Stimulated activated naive CD8-positive, alpha-beta T cell treated with anti-CD3 and anti-CD28 coated beads, Interleukin-15, Interleukin-2, amounts not matched to agents 100 ng/mL and 50 ng/mL, for 24 hours (primary cell): ENCODE results near the gene RPS24.

Source experiments
- H3K27ac Mint-ChIP-seq: one replicate; pipeline ENCODE4 v1.8.0; 2021; ENCODE audit warnings: mild to moderate bottlenecking, mixed read lengths
- H3K27me3 Mint-ChIP-seq: one replicate; pipeline ENCODE4 v1.8.0; 2021; ENCODE audit warnings: mixed read lengths
- H3K36me3 Mint-ChIP-seq: one replicate; pipeline ENCODE4 v1.8.0; 2021; ENCODE audit warnings: low read depth, mixed read lengths
- H3K4me1 Mint-ChIP-seq: one replicate; pipeline ENCODE4 v1.8.0; 2021; ENCODE audit warnings: low read depth, mixed read lengths
- H3K4me3 Mint-ChIP-seq: one replicate; pipeline ENCODE4 v1.8.0; 2021; ENCODE audit warnings: mild to moderate bottlenecking, mixed read lengths
- H3K9me3 Mint-ChIP-seq: one replicate; pipeline ENCODE4 v1.8.0; 2021; ENCODE audit warnings: mixed read lengths

Gene RPS24

GRCh38 chr10:78013564-78013963 lies 20.1 kb upstream of the RPS24 start:
- H3K36me3 Mint-ChIP-seq: peaks cover 74% of the 10 kb centered on the region
- H3K4me3 Mint-ChIP-seq: no peak overlapping the region
- H3K4me1 Mint-ChIP-seq: no peaks in the 10 kb centered on the region
- H3K9me3 Mint-ChIP-seq: no peaks in the 10 kb centered on the region
- H3K27me3 Mint-ChIP-seq: no peaks in the 10 kb centered on the region
- no peak overlapping the region for H3K27ac Mint-ChIP-seq

- Mint-ChIP-seq H3K27ac (no peak overlapping the region), H3K9me3 (no peaks in the 10 kb centered on the region), H3K4me1 (no peaks in the 10 kb centered on the region), H3K36me3 (peaks cover 67% of the 10 kb centered on the region), H3K27me3 (no peaks in the 10 kb centered on the region), H3K4me3 (no peak overlapping the region)
These were observed 18.1 kb upstream of the RPS24 start for GRCh38 chr10:78015546-78015945.

- no peaks in the 10 kb centered on the region for H3K4me1 Mint-ChIP-seq
- peaks cover 71% of the 10 kb centered on the region for H3K36me3 Mint-ChIP-seq
- no peaks in the 10 kb centered on the region for H3K9me3 Mint-ChIP-seq
- H3K27me3 Mint-ChIP-seq: no peaks in the 10 kb centered on the region
- H3K4me3 Mint-ChIP-seq: no peak overlapping the region
- no peak overlapping the region for H3K27ac Mint-ChIP-seq
These were observed 15.8 kb upstream of the RPS24 start for GRCh38 chr10:78017856-78018255.

DNA sequence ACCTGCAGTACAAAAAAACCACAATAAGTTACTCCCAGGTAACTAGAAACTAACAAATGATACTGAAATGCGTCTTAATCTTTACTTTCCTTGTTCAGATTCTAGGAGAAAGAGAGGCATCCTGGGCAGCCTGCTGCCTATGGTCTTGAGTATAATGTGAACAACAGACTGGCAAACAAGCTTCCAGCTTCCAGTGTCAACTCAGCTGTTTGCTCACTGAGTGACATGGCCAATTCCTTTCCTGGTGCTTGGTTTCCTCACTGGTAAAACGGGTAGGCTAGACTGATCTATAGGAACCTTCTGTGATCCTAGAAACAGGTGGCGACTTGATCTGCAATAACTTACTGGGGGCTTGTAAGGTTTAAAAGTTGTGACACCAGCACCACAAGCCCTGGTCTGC lies 14.4 kb upstream of the RPS24 start:
- no peaks in the 10 kb centered on the region for H3K4me1 Mint-ChIP-seq
- no peaks in the 10 kb centered on the region for H3K27me3 Mint-ChIP-seq
- H3K4me3 Mint-ChIP-seq: no peak overlapping the region
- no peak overlapping the region for H3K27ac Mint-ChIP-seq
- peaks cover 75% of the 10 kb centered on the region for H3K36me3 Mint-ChIP-seq
- H3K9me3 Mint-ChIP-seq: no peaks in the 10 kb centered on the region

DNA sequence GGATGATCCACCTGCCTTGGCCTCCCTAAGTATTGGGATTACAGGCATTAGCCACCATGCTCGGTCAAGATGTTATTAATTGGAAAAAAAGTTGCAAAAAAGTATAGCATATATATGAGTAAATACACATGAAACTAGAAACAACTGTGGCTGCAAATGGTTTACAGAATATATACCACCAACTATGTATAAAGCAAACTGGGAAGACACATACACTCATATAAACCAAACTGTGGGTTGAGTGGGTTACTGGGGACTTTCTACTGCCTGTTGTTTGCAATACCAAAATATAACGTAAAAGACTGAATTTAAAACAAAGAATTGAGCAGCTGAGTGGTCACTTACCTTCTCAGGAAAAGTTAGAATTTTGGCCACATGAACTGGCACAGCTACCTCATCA lies 12.5 kb upstream of the RPS24 start:
- Mint-ChIP-seq H3K4me3 (no peak overlapping the region), H3K36me3 (peaks cover 80% of the 10 kb centered on the region), H3K27me3 (no peaks in the 10 kb centered on the region), H3K4me1 (peaks cover under 1% of the 10 kb centered on the region), H3K9me3 (no peaks in the 10 kb centered on the region), H3K27ac (peak overlapping the region; percentile 31)

DNA sequence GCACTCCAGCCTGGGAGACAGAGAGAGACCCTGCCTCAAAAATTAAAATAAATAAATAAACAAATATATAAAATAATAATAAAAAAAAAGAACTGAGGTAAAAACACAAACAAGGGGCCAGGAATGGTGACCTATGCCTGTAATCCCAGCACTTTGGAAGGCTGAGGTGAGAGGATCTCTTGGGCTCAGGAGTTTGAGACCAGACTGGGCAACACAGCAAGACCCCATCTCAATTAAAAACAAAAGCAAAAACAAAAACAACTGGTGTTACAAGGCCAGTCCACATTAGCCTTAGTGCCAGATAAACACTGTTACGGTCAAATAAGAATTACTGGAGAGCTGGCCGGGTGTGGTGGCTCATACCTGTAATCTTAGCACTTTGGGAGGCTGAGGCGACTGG lies 9.9 kb upstream of the RPS24 start:
- Mint-ChIP-seq H3K9me3 (no peaks in the 10 kb centered on the region), H3K36me3 (peaks cover 78% of the 10 kb centered on the region), H3K4me1 (peaks cover 16% of the 10 kb centered on the region), H3K27me3 (no peaks in the 10 kb centered on the region), H3K4me3 (no peak overlapping the region), H3K27ac (no peak overlapping the region)

- peaks cover 71% of the 10 kb centered on the region for H3K36me3 Mint-ChIP-seq
These were observed 7.8 kb upstream of the RPS24 start for GRCh38 chr10:78025685-78026364.

DNA sequence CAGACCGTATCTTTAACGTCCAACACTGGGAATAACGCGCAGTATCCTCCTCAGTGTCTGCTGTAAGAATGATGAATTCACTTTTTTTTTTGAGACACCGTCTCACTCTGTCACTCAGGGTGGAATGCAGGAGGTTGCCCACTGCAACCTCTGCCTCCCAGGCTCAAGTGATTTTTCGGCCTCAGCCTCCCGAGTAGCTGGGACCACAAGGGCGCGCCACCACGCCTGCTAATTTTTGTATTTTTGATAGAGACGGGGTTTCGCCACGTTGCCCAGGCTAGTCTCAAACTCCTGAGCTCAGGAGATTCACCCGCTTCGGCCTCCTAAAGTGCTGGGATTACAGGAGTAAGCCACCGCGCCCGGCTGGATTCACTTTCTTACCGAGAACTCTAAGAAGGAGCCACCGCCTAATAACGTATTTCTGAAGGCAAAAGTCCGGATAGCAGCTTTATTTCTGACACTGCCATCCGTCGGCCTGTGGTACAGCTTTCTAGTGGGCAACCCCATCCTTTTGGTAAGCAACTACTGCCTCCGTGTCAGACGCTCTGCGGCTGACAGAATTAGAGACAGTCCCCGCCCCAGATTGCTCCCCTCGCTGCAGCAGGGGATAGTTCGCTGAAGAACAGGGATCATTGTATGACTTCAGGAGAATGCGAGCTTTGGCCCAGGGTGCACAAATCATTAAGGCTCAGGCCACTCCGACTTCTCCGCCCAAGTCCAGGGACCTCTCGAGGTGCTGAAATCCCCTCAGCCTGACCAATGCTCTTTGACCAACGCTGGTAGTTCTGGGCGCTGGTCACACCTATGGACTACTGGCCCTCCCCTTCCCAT lies 5.0 kb upstream of the RPS24 start:
- Mint-ChIP-seq H3K36me3 (peaks cover 46% of the 10 kb centered on the region), H3K27ac (peak overlapping the region; percentile 100), H3K27me3 (no peaks in the 10 kb centered on the region), H3K9me3 (no peaks in the 10 kb centered on the region), H3K4me3 (peak overlapping the region; percentile 100), H3K4me1 (peaks cover 34% of the 10 kb centered on the region)

More at GRCh38 chr10:78025685-78026364, 7.8 kb upstream of the RPS24 start:
- H3K4me3 Mint-ChIP-seq: no peak overlapping the region
- H3K9me3 Mint-ChIP-seq: no peaks in the 10 kb centered on the region
- peaks cover 34% of the 10 kb centered on the region for H3K4me1 Mint-ChIP-seq
- H3K27ac Mint-ChIP-seq: peak overlapping the region; percentile 34
- no peaks in the 10 kb centered on the region for H3K27me3 Mint-ChIP-seq

- Mint-ChIP-seq H3K4me1 (peaks cover 35% of the 10 kb centered on the region), H3K27ac (peak within 1 kb of the TSS; percentile 100), H3K36me3 (peaks cover 44% of the 10 kb centered on the region), H3K27me3 (no peaks in the 10 kb centered on the region), H3K9me3 (no peaks in the 10 kb centered on the region), H3K4me3 (peak within 1 kb of the TSS; percentile 100)
These were observed 4.1 kb upstream of the RPS24 start, which contains the start of gene POLR3A for GRCh38 chr10:78029269-78030226. Gene POLR3A, minus strand, starts transcription at chr10:78029515. Its CDS starts 108 bp downstream, at chr10:78029407.

GRCh38 chr10:78033387-78033636 lies 351 bp upstream of the RPS24 start:
- peaks cover 53% of the 10 kb centered on the region for H3K4me1 Mint-ChIP-seq
- no peaks in the 10 kb centered on the region for H3K27me3 Mint-ChIP-seq
- peaks cover 49% of the 10 kb centered on the region for H3K36me3 Mint-ChIP-seq
- no peaks in the 10 kb centered on the region for H3K9me3 Mint-ChIP-seq
- peak overlapping the region; percentile 97 for H3K4me3 Mint-ChIP-seq
- H3K27ac Mint-ChIP-seq: peak overlapping the region; percentile 97

DNA sequence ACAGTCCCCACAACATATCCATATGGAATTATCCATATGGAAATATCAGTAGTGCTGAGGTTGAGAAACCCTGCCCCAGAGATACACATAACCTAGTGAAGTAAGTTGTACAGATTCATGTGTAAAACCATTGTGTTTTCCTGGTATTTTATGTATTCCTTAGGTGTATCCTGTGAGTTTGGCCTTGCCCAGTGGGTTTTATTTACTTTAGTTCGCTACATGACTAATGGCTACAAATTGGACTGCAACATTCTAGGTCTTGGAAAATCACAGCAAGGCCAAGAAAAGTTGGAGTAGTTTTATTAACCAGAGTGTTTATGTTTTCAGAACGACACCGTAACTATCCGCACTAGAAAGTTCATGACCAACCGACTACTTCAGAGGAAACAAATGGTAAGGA lies 1.4 kb downstream of the RPS24 start:
- Mint-ChIP-seq H3K4me1 (peaks cover 57% of the 10 kb centered on the region), H3K27ac (peak overlapping the region; percentile 97), H3K4me3 (peak overlapping the region; percentile 97), H3K9me3 (no peaks in the 10 kb centered on the region), H3K36me3 (peaks cover 62% of the 10 kb centered on the region), H3K27me3 (no peaks in the 10 kb centered on the region)

GRCh38 chr10:78035437-78035836 lies 1.8 kb downstream of the RPS24 start:
- no peaks in the 10 kb centered on the region for H3K9me3 Mint-ChIP-seq
- no peaks in the 10 kb centered on the region for H3K27me3 Mint-ChIP-seq
- H3K4me1 Mint-ChIP-seq: peaks cover 57% of the 10 kb centered on the region
- peaks cover 66% of the 10 kb centered on the region for H3K36me3 Mint-ChIP-seq
- H3K4me3 Mint-ChIP-seq: peak overlapping the region; percentile 97
- peak overlapping the region; percentile 97 for H3K27ac Mint-ChIP-seq

DNA sequence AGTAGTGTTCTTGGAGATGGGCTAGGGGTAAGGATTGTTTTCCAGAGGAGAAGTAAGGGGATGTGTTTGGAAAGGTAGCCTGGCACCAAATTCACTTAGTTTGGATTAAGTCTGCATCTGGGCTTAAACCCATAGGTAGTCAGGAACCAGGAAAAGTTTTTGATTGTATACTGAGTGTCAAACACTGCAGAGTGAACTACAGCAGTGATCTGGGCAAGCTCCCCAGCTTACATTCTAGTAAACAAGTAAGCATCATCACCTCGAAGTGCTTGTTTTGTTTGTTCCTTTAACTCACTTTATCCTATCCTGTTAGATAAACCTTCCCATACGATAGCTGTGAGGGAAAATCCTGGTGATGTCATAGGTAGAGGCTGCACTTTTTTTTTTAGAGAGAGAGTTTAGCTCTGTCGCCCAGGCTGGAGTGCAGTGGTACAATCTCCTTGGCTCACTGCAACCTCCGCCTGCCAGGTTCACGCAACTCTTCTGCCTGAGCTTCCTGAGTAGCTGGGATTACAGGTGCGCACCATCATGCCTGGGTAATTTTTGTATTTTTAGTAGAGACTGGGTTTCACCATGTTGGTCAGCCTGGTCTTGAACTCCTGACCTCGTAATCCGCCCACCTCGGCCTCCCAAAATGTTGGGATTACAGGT lies 2.4 kb downstream of the RPS24 start:
- Mint-ChIP-seq H3K4me3 (peak overlapping the region; percentile 97), H3K27ac (peak overlapping the region; percentile 97), H3K36me3 (peaks cover 72% of the 10 kb centered on the region), H3K27me3 (no peaks in the 10 kb centered on the region), H3K9me3 (no peaks in the 10 kb centered on the region), H3K4me1 (peaks cover 61% of the 10 kb centered on the region)

DNA sequence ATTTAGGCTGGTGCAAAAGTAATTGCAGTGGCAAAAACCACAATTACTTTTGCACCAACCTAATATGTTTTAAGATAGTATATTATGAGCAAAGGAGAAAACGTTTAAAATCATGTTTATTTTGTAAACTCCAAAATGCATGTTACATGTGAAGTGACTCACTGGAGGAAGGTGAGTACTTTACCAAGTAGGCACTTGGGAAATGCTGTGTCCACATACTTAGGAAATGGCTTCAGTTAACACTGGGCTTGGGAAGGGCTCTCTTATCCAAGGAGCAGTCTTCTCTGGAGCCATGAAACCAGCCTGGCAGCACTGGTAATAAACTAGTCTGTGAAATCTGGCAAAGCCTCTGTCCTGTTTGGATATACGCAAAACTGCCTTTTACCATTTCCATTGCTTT lies 4.4 kb downstream of the RPS24 start:
- Mint-ChIP-seq H3K4me3 (peak overlapping the region; percentile 97), H3K9me3 (no peaks in the 10 kb centered on the region), H3K36me3 (peaks cover 91% of the 10 kb centered on the region), H3K27me3 (no peaks in the 10 kb centered on the region), H3K4me1 (peaks cover 71% of the 10 kb centered on the region), H3K27ac (peak overlapping the region; percentile 84)
